Coronary artery (tissue), 2 donors: ENCODE results near the gene NFATC2.

Experiments used
- DNase-seq: peaks from one replicate; pipeline ENCODE4 v3.0.0-alpha.2; 2017; ENCODE audit warnings: low spot score
- H3K27ac ChIP-seq, 2 donors: fragments of 200-600 bp; sonication (generic); one replicate each; pipeline ENCODE4 v1.5.1; 2016 to 2019
- H3K4me3 ChIP-seq: fragments of 200-600 bp; sonication (generic); 2 replicates; pipeline ENCODE4 v1.5.1; 2016; ENCODE audit warnings: mild to moderate bottlenecking, moderate library complexity
- TF ChIP-seq, protein P1 (sequence below): fragments of 200-600 bp; sonication (generic); IDR thresholded peaks from one replicate; pipeline ENCODE4 v1.5.1; 2019; ENCODE audit warnings: antibody characterized with exemption

Gene NFATC2

DNA sequence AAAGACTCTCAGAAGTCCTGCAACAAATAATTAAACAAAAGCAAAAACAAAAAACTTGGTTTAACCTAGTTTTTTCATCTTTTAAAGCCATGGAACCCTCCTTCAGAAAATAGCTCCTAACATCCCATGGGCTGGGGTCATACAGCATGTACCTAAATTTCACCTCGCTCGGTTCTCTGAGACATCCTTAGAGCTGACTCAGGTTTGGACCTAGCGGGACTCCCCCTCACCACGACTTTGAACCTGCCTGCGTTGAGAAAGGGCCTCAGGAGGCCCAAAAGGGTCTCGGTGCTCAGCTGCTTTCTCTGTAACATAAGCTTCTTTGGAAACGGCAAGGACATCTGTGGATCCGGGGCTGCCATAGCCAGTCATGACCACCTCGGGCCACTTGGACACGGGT is 112.8 kb downstream of the NFATC2 start:
- H3K4me3 ChIP-seq = no peak overlapping the region
- peak overlapping the region in 1 of 2 donors; percentile 9 for H3K27ac ChIP-seq
- TF ChIP-seq, protein P1, sequence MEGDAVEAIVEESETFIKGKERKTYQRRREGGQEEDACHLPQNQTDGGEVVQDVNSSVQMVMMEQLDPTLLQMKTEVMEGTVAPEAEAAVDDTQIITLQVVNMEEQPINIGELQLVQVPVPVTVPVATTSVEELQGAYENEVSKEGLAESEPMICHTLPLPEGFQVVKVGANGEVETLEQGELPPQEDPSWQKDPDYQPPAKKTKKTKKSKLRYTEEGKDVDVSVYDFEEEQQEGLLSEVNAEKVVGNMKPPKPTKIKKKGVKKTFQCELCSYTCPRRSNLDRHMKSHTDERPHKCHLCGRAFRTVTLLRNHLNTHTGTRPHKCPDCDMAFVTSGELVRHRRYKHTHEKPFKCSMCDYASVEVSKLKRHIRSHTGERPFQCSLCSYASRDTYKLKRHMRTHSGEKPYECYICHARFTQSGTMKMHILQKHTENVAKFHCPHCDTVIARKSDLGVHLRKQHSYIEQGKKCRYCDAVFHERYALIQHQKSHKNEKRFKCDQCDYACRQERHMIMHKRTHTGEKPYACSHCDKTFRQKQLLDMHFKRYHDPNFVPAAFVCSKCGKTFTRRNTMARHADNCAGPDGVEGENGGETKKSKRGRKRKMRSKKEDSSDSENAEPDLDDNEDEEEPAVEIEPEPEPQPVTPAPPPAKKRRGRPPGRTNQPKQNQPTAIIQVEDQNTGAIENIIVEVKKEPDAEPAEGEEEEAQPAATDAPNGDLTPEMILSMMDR = no peak
- DNase-seq = no peak

GRCh38 chr20:51429144-51429482 is 113.4 kb downstream of the NFATC2 start:
- Histone ChIP-seq H3K27ac (peak overlapping the region; percentile 43 to 89), H3K4me3 (peak overlapping the region; percentile 61)
- TF ChIP-seq, protein P1 = no peak
- no peak for DNase-seq

GRCh38 chr20:51428401-51429143 is 113.9 kb downstream of the NFATC2 start:
- peak; percentile 88 for DNase-seq
- TF ChIP-seq, protein P1 = no peak
- peak overlapping the region; percentile 43 to 89 for H3K27ac ChIP-seq
- H3K4me3 ChIP-seq = peak overlapping the region; percentile 61

DNA sequence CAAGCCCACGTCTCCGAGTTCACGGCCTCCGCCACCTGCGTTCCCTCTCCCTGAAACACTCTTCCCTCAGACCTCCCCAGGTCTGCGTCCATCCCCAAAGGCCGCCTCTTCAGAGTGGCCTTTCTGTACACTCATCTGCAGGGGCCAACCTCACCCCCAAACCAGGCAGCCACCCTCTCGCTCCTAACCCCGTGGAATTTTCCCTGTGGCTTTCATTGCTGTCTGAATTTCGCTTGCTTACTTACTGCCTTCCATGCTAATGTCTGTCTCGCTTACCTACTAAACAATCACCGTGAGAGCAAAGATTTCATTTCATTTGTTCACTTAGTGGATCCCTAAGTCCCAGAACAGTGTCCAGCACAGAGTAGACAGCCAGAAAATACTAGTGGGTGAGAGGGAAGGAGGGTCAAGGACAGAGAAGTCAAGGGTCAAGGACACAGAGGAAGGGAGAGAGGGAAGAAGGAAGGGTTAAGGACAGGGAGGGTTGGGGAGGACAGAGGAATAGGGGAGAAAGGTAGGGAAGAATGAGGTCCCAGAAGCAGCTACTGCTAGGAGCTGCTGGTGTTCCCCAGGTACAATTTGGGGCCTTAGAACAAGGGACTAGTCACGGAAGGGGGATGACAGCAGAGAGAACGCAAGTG is 114.7 kb downstream of the NFATC2 start:
- Histone ChIP-seq H3K4me3 (peak overlapping the region; percentile 61), H3K27ac (peak overlapping the region; percentile 43 to 89)
- TF ChIP-seq, protein P1 = no peak
- DNase-seq = no peak

DNA sequence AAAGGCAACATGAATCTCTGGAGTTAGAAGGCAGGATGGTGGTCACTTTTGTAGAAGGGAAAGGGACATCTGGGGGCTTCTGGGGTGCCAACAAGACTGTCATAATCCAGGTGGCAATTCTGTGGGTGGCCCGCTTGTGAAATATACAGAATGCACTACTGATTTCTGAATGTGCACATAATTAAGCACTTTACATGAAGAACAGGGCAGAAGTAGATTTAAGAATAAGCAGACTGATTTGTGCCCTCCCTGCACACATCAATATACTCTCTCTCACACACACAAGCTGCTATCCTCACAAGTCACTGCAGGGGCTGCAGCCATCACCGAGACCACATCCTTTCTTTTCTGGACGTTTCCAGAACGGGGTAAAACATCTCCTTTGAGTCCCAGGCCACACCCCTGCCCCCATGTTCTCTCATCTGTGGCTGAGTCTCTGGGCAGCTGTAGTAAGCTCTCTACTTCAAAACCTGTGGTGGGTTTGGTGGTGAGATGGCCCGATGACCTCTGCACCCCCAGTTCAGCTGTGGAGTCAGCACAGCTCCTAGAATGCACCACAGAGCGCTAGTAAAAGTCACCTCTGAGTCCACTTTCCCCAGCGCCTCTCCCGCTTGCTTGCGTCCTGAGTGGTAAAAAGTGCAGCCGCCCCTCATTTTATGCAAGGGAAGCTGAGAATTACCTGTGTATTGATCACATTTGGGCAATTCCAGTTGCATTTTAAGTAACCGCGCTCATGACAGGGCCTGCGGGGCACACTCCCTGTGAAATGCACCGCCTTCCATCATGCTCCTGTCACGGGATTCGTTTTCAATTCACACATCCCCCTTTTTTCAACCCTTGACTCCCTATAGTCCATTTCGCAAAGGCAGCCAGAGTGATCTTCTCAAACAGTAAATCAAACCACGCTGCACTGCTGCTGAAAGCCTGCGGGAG is 115.5 kb downstream of the NFATC2 start:
- DNase-seq = no peak
- peak overlapping the region in 1 of 2 donors; percentile 89 for H3K27ac ChIP-seq
- no peak overlapping the region for H3K4me3 ChIP-seq
- TF ChIP-seq, protein P1 = no peak

DNA sequence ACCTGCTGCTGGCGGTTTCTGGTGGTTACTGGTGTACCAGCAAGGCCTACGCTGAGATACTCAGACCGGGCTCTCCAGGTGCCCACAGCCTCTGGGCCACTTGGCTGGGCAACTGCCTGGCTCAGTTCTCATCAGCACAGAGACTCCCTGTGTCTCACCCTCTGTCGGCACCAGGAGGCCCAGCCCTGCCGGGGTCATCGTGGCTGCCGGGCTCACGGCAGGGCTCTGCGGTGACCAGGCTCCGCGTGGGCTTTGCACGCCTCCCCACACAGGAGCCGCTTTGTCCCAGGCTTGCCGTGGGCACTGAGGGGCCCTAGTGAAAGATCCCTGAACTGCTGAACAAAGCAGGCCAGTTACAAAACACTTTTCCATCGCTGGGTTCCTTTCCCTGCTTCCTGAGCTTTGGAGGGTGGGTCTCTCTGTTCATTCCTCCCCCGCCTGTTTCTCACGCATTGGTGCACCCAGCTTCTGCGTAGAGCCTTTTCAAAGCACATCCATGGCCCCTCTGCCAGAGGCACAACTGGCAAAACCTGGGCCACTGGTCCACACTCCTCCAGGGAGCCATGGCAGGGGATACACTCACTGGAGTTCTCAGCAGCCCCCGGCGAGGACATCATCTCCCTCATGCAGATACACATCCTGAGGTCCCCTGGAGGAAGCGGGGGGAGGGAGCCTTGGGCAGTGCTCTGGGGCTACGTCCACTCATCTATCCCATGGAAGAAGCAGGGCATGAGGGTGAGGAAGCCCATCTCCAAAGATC is 117.0 kb downstream of the NFATC2 start:
- TF ChIP-seq, protein P1 = no peak
- Histone ChIP-seq H3K4me3 (no peak overlapping the region), H3K27ac (no peak overlapping the region)
- DNase-seq = no peak
